HG03108 (cell line): Measurements from ENCODE around the gene DNM3.

Experiments
- ATAC-seq: cut with Tn5 transposase; IDR thresholded peaks from one replicate; pipeline ENCODE4 v1.9.1; 2021; ENCODE audit warnings: moderate library complexity; ENCODE audit not compliant: unreplicated experiment

DNM3 gene

GRCh38 chr1:172399756-172400721, 558.7 kb downstream of the DNM3 start:
- ATAC-seq = no peak

GRCh38 chr1:172400722-172401105, 559.4 kb downstream of the DNM3 start:
- no peak for ATAC-seq

GRCh38 chr1:172401477-172401876, 560.2 kb downstream of the DNM3 start:
- ATAC-seq = no peak

GRCh38 chr1:172401892-172402291, 560.6 kb downstream of the DNM3 start:
- no peak for ATAC-seq

- no peak for ATAC-seq
Observed at GRCh38 chr1:172402878-172403569, 561.7 kb downstream of the DNM3 start.

GRCh38 chr1:172404121-172404520, 562.8 kb downstream of the DNM3 start:
- no peak for ATAC-seq

GRCh38 chr1:172405912-172406311, 564.6 kb downstream of the DNM3 start:
- no peak for ATAC-seq

GRCh38 chr1:172406968-172407367, 565.7 kb downstream of the DNM3 start:
- ATAC-seq = no peak

GRCh38 chr1:172408958-172409357, 567.7 kb downstream of the DNM3 start:
- no peak for ATAC-seq

GRCh38 chr1:172410027-172410426, 568.7 kb downstream of the DNM3 start:
- ATAC-seq = no peak

- ATAC-seq = no peak
Observed at GRCh38 chr1:172411791-172412338, 570.6 kb downstream of the DNM3 start.

GRCh38 chr1:172414331-172414730, 573.0 kb downstream of the DNM3 start:
- ATAC-seq = no peak

GRCh38 chr1:172416496-172417035, 575.3 kb downstream of the DNM3 start:
- ATAC-seq = no peak

- ATAC-seq = no peak
Observed at GRCh38 chr1:172417557-172417956, 576.3 kb downstream of the DNM3 start.

GRCh38 chr1:172420385-172420784, 579.1 kb downstream of the DNM3 start, which contains the start of gene C1orf105:
TSS of gene C1orf105 (plus strand) at chr1:172420685. CDS start at chr1:172420886, 201 bp downstream.
- no peak for ATAC-seq

GRCh38 chr1:172421974-172422604, 580.8 kb downstream of the DNM3 start:
- no peak for ATAC-seq

GRCh38 chr1:172423336-172423735, 582.0 kb downstream of the DNM3 start:
- ATAC-seq = no peak

- no peak for ATAC-seq
Observed at GRCh38 chr1:172425339-172425738, 584.0 kb downstream of the DNM3 start.

GRCh38 chr1:172427191-172427590, 585.9 kb downstream of the DNM3 start:
- ATAC-seq = no peak

GRCh38 chr1:172429331-172430127, 588.2 kb downstream of the DNM3 start:
- no peak for ATAC-seq
